ENCODE measurements around the gene GPR22.

Gene GPR22

DNA sequence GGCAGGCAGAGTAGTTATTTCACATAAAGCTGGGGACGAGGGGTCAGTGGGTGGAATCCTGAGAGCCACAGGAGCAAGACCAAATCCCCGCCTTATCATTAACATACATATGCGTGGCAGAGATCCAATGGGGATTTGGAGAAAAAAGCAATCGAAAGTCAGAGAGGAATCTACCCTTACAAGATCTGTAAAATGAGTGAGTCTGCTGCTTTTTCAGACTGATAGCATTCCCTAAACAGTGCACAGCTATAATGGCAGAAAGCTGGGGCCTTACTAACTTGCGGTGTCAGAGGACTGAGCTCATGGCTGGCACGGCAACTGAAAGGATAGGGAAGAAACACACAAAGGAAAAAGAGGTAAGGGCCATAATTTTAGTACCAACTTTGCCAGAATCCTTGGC is 25.0 kb downstream of the GPR22 start:
- TF ChIP-seq, protein P1, sequence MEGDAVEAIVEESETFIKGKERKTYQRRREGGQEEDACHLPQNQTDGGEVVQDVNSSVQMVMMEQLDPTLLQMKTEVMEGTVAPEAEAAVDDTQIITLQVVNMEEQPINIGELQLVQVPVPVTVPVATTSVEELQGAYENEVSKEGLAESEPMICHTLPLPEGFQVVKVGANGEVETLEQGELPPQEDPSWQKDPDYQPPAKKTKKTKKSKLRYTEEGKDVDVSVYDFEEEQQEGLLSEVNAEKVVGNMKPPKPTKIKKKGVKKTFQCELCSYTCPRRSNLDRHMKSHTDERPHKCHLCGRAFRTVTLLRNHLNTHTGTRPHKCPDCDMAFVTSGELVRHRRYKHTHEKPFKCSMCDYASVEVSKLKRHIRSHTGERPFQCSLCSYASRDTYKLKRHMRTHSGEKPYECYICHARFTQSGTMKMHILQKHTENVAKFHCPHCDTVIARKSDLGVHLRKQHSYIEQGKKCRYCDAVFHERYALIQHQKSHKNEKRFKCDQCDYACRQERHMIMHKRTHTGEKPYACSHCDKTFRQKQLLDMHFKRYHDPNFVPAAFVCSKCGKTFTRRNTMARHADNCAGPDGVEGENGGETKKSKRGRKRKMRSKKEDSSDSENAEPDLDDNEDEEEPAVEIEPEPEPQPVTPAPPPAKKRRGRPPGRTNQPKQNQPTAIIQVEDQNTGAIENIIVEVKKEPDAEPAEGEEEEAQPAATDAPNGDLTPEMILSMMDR (IDR thresholded peaks at IDR 0.05): no peak
- H3K27ac ChIP-seq: no peak overlapping the region
- no peak overlapping the region for H3K4me3 ChIP-seq (ENCODE audit: low read depth in 1 of 2, low read length in 1 of 2)
- H3K36me3 ChIP-seq: no peaks in the 10 kb centered on the region
- no peaks in the 10 kb centered on the region for H3K9me3 ChIP-seq
- no peaks in the 10 kb centered on the region for H3K27me3 ChIP-seq
- H3K4me1 ChIP-seq (ENCODE audit: control insufficient read depth in 1 of 2, insufficient read depth in 1 of 2, low read depth in 1 of 2, low read length in 1 of 2): no peaks in the 10 kb centered on the region

DNA sequence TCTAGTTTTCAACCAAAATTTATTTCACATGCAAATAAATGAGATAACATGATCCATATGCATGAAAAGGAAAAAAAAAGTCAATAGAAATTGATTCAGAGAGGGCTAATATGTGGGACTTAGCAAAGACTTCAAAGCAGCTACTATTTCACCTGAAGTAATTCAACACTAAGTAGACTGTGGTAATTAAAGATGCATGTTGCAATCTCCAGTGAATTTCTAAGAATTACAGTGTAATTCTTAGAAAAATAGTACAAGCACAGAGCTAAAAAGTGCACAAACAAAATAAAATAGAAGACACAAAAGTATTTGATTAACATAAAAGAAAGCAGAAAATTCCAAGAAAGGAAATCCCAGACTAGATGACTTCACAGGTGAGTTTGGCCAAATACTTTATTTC is 25.7 kb downstream of the GPR22 start:
- Histone ChIP-seq H3K4me1 (ENCODE audit: control insufficient read depth in 1 of 2, insufficient read depth in 1 of 2, low read depth in 1 of 2, low read length in 1 of 2) (no peaks in the 10 kb centered on the region), H3K4me3 (ENCODE audit: low read depth in 1 of 2, low read length in 1 of 2) (no peak overlapping the region), H3K36me3 (no peaks in the 10 kb centered on the region), H3K9me3 (no peaks in the 10 kb centered on the region), H3K27ac (no peak overlapping the region), H3K27me3 (no peaks in the 10 kb centered on the region)
- TF ChIP-seq, protein P1 (IDR thresholded peaks at IDR 0.05): no peak

DNA sequence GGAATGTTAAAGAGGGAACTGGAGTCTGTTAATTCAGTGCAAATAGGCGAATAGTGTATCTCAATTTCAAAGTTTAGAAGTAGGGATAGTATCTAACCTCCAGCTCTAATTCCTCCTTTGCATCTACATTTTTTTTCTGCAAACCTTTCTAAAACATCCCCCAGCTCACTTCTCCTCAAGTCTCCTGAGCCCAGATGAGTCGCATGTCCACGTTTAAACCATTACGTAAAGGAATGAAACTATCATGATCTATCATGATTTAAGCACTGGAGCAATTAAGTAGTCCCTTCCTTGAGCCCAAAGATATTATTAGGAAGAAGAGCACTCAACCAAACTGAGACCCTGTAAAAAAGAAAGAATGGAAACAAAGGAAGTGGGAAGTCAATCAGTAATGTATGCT is 29.9 kb downstream of the GPR22 start:
- Histone ChIP-seq H3K27me3 (no peaks in the 10 kb centered on the region), H3K4me1 (ENCODE audit: control insufficient read depth in 1 of 2, insufficient read depth in 1 of 2, low read depth in 1 of 2, low read length in 1 of 2) (no peaks in the 10 kb centered on the region), H3K4me3 (ENCODE audit: low read depth in 1 of 2, low read length in 1 of 2) (no peak overlapping the region), H3K36me3 (no peaks in the 10 kb centered on the region), H3K27ac (no peak overlapping the region), H3K9me3 (no peaks in the 10 kb centered on the region)
- TF ChIP-seq, protein P1 (IDR thresholded peaks at IDR 0.05): no peak

DNA sequence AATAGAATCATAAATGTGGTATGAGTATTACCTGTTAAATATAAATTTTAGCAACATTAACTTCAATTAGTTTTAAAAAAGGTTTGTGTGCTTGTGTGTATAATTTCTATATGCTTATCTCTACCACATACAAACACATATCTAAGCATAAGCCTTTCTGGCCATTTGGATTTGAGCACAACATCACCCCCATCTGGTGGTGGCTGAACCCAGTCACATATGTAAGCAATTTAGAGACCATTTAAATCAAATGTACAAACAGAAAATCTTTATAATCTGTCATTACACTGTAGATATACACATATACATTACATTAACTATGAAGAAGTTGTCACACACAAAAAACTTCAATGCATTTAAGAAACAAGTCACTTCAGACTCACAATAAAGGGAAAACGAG is 31.7 kb downstream of the GPR22 start:
- Histone ChIP-seq H3K27ac (no peak overlapping the region), H3K9me3 (no peaks in the 10 kb centered on the region), H3K4me1 (ENCODE audit: control insufficient read depth in 1 of 2, insufficient read depth in 1 of 2, low read depth in 1 of 2, low read length in 1 of 2) (peaks cover 7% of the 10 kb centered on the region in 2 experiments), H3K36me3 (no peaks in the 10 kb centered on the region), H3K4me3 (ENCODE audit: low read depth in 1 of 2, low read length in 1 of 2) (no peak overlapping the region), H3K27me3 (no peaks in the 10 kb centered on the region)
- TF ChIP-seq, protein P1 (IDR thresholded peaks at IDR 0.05): no peak

DNA sequence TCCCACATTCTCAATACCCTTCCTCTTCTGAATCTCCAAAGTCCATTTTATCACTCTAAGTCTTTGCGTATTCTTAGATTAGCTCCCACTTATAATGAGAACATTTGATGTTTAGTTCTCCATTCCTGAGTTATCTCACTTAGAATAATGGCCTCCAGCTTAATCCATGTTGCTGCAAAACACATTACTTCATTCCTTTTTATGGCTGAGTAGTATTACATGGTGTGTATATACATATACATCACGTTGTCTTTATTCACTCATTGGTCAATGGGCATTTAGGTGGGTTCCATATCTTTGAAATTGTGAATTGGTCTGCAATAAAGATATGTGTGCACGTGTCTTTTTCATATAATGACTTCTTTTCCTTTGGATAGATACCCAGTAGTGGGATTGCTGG is 32.3 kb downstream of the GPR22 start:
- H3K4me1 ChIP-seq (ENCODE audit: control insufficient read depth in 1 of 2, insufficient read depth in 1 of 2, low read depth in 1 of 2, low read length in 1 of 2): peaks cover 12 to 13% of the 10 kb centered on the region in 2 experiments
- no peak overlapping the region for H3K4me3 ChIP-seq (ENCODE audit: low read depth in 1 of 2, low read length in 1 of 2)
- no peak overlapping the region for H3K27ac ChIP-seq
- no peaks in the 10 kb centered on the region for H3K9me3 ChIP-seq
- H3K27me3 ChIP-seq: no peaks in the 10 kb centered on the region
- H3K36me3 ChIP-seq: no peaks in the 10 kb centered on the region
- TF ChIP-seq, protein P1 (IDR thresholded peaks at IDR 0.05): no peak

DNA sequence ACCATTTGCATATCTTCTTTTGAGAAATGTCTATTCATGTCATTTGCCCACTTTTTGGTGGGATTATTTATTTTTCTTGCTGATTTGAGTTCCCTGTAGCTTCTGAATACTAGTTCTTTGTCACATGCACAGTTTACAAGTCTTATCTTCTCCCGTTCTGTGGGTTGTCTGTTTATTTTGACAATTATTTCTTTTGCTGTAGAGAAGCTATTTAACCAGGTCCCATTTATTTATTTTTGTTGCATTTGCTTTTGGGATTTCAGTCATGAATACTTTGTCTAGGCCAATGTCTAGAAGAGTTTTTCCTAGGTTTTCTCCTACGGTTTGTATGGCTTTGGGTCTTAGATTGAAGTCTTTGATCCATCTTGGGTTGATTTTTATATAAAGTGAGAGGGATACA is 32.9 kb downstream of the GPR22 start:
- no peak overlapping the region for H3K4me3 ChIP-seq (ENCODE audit: low read depth in 1 of 2, low read length in 1 of 2)
- H3K36me3 ChIP-seq: no peaks in the 10 kb centered on the region
- no peak overlapping the region for H3K27ac ChIP-seq
- H3K4me1 ChIP-seq (ENCODE audit: control insufficient read depth in 1 of 2, insufficient read depth in 1 of 2, low read depth in 1 of 2, low read length in 1 of 2): peaks cover 12 to 13% of the 10 kb centered on the region in 2 experiments
- no peaks in the 10 kb centered on the region for H3K27me3 ChIP-seq
- TF ChIP-seq, protein P1 (IDR thresholded peaks at IDR 0.05): no peak
- H3K9me3 ChIP-seq: no peaks in the 10 kb centered on the region

Measured in neutrophil (primary cell).